Activated CD8-positive, alpha-beta T cell treated with anti-CD3 and anti-CD28 coated beads for 36 hours (primary cell): ENCODE results near the gene C5orf52. TPM values are rescaled to one million over a fixed set of nuclear protein-coding genes. Genes with fewer than 3 reads are reported as not detected.
"Not testable (repeated sequence)": the region's sequence is repeated elsewhere in the genome, so short reads cannot be mapped to it uniquely, and the experiment has no call there.

Experiments used
- ATAC-seq: fragments of 200-7000 bp; cut with Tn5 transposase; one replicate; pipeline ENCODE4 v1.10.0; 2021; ENCODE audit warnings: mild to moderate bottlenecking, moderate library complexity
- CTCF ChIA-PET: fragments of 350-600 bp; sonication (Branson Sonifier 250); formaldehyde crosslinking; loops from one replicate; lab custom pipeline; 2021; ENCODE audit warnings: antibody characterized with exemption; lab: Charles Lee
- POLR2A ChIA-PET: fragments of 350-600 bp; sonication (Branson Sonifier 250); formaldehyde crosslinking; loops from one replicate; lab custom pipeline; 2021; ENCODE audit warnings: antibody characterized with exemption; lab: Charles Lee
- DNase-seq: peaks from one replicate; pipeline ENCODE4 v3.0.0-alpha.2; 2020
- H3K27ac Mint-ChIP-seq: one replicate; pipeline ENCODE4 v1.8.0; 2021; ENCODE audit warnings: mild to moderate bottlenecking, mixed read lengths
- H3K27me3 Mint-ChIP-seq: one replicate; pipeline ENCODE4 v1.8.0; 2021; ENCODE audit warnings: mixed read lengths
- H3K36me3 Mint-ChIP-seq: one replicate; pipeline ENCODE4 v1.8.0; 2021; ENCODE audit warnings: low read depth, mixed read lengths
- H3K4me1 Mint-ChIP-seq: one replicate; pipeline ENCODE4 v1.8.0; 2021; ENCODE audit warnings: low read depth, mixed read lengths
- H3K4me3 Mint-ChIP-seq: one replicate; pipeline ENCODE4 v1.8.0; 2021; ENCODE audit warnings: mild to moderate bottlenecking, moderate library complexity, mixed read lengths
- H3K9me3 Mint-ChIP-seq: one replicate; pipeline ENCODE4 v1.8.0; 2021; ENCODE audit warnings: mixed read lengths
- intact Hi-C: fragments of 100-400 bp; cut with micrococcal nuclease; formaldehyde crosslinking; loops from one replicate; pipeline ENCODE4 v1.10.0; 2022
- total RNA-seq, 2 experiments: library from RNA; stranded (reverse); gene quantifications; one replicate each; pipeline ENCODE4 v1.2.3, GENCODE V29; 2021
- TF ChIP-seq, protein P1 (sequence below): fragments of 200-600 bp; IDR thresholded peaks from one replicate; pipeline ENCODE4 v1.8.0; 2022; ENCODE audit warnings: antibody characterized with exemption, mild to moderate bottlenecking

C5orf52 gene
- total RNA-seq, 2 experiments from 2014 or later, result not detected

- no peaks in the 10 kb centered on the region for H3K4me1 Mint-ChIP-seq
- no peaks in the 10 kb centered on the region for H3K27me3 Mint-ChIP-seq
- DNase-seq, result no peak
- TF ChIP-seq, protein P1, sequence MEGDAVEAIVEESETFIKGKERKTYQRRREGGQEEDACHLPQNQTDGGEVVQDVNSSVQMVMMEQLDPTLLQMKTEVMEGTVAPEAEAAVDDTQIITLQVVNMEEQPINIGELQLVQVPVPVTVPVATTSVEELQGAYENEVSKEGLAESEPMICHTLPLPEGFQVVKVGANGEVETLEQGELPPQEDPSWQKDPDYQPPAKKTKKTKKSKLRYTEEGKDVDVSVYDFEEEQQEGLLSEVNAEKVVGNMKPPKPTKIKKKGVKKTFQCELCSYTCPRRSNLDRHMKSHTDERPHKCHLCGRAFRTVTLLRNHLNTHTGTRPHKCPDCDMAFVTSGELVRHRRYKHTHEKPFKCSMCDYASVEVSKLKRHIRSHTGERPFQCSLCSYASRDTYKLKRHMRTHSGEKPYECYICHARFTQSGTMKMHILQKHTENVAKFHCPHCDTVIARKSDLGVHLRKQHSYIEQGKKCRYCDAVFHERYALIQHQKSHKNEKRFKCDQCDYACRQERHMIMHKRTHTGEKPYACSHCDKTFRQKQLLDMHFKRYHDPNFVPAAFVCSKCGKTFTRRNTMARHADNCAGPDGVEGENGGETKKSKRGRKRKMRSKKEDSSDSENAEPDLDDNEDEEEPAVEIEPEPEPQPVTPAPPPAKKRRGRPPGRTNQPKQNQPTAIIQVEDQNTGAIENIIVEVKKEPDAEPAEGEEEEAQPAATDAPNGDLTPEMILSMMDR, result no peak
- intact Hi-C loops, result no loop called here
- POLR2A ChIA-PET, result no interaction called here
- ATAC-seq, result no peak
- no peaks in the 10 kb centered on the region for H3K36me3 Mint-ChIP-seq
- H3K27ac Mint-ChIP-seq, result no peak overlapping the region
- no peaks in the 10 kb centered on the region for H3K9me3 Mint-ChIP-seq
- H3K4me3 Mint-ChIP-seq, result no peak overlapping the region
- CTCF ChIA-PET, result no interaction called here
Measured at GRCh38 chr5:157680239-157680638, 8.9 kb downstream of the C5orf52 start.

DNA sequence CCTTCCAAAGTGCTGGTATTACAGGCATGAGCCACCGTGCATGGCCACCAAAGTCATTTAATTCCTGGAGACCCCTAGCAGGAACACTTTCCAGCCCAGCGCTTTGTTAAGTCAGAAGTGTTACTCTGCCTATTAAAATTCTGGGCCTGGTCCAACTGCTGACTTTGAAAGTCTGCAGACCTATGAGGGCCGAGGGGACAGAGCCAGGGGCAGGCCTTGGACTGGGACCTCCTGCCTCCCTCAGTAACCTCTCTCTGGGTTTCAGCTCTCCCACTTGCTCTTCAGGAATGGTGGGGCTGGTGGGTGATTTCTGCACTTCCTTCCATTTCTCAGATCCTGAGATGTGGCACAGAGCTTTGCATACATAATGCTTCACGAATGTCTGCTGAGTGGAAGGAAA is 9.7 kb downstream of the C5orf52 start:
- no peaks in the 10 kb centered on the region for H3K9me3 Mint-ChIP-seq
- CTCF ChIA-PET, result interaction anchor here (0.5 kb wide), 1 partner anchor 249 kb away, joined by 3 read pairs; no protein-coding TSS in a partner anchor
- intact Hi-C loops, result no loop called here
- TF ChIP-seq, protein P1, result no peak
- no peak overlapping the region for H3K27ac Mint-ChIP-seq
- no peaks in the 10 kb centered on the region for H3K36me3 Mint-ChIP-seq
- no peak for DNase-seq
- POLR2A ChIA-PET, result no interaction called here
- H3K4me1 Mint-ChIP-seq, result no peaks in the 10 kb centered on the region
- no peak for ATAC-seq
- no peaks in the 10 kb centered on the region for H3K27me3 Mint-ChIP-seq
- no peak overlapping the region for H3K4me3 Mint-ChIP-seq

DNA sequence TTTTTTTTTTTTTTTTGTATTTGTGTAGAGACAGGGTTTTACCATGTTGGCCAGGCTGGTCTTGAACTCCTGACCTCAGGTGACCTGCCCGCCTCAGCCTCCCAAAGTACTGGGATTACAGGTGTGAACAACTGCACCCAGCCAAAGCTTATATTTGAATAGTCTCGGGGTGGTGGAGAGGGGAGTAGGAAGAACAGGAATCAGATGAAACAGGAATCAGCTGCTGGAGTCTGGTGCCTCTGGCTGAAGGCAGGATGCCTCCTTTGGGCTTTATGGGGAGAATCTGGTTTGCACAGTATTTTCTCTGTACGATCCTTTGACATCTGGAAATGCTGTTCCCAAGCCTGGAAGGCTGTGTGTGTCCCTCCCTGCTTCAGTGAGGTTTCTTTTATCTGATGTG is 10.9 kb downstream of the C5orf52 start:
- H3K4me3 Mint-ChIP-seq, result no peak overlapping the region
- H3K36me3 Mint-ChIP-seq, result no peaks in the 10 kb centered on the region
- no peak for DNase-seq
- H3K4me1 Mint-ChIP-seq, result no peaks in the 10 kb centered on the region
- POLR2A ChIA-PET, result no interaction called here
- no peak for ATAC-seq
- H3K27me3 Mint-ChIP-seq, result no peaks in the 10 kb centered on the region
- TF ChIP-seq, protein P1, result no peak
- H3K27ac Mint-ChIP-seq, result no peak overlapping the region
- intact Hi-C loops, result no loop called here
- no peaks in the 10 kb centered on the region for H3K9me3 Mint-ChIP-seq
- CTCF ChIA-PET, result interaction anchor here (1.1 to 1.2 kb wide), 2 partner anchors 12 to 31 kb away, joined by 3 read pairs; no protein-coding TSS in a partner anchor

GRCh38 chr5:157686276-157687197 is 15.2 kb downstream of the C5orf52 start:
- H3K4me1 Mint-ChIP-seq, POLR2A ChIA-PET, ATAC-seq, H3K4me3 Mint-ChIP-seq, H3K9me3 Mint-ChIP-seq, H3K27me3 Mint-ChIP-seq, H3K27ac Mint-ChIP-seq, H3K36me3 Mint-ChIP-seq, CTCF ChIA-PET, intact Hi-C loops, DNase-seq: not testable (repeated sequence)

DNA sequence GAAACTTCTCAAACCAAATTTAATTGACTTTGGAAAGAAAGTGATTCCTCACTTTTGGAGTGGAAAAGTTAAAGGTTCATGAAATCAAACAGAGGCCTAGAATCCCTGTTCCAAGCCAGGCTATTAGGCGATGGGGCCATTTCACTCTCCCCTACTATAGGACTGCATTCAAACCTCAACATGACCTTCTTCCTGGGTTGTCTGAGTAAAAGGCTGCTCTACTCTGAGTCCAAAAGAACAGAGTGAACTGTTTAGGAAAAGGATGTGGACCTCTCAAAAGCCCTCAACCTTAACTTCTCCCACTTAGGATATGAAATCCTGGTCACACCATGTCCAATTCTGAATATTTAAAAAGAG is 15.8 kb downstream of the C5orf52 start:
- CTCF ChIA-PET, result no interaction called here
- no peak overlapping the region for H3K4me3 Mint-ChIP-seq
- no peak for ATAC-seq
- intact Hi-C loops, result no loop called here
- H3K4me1 Mint-ChIP-seq, result no peaks in the 10 kb centered on the region
- H3K27ac Mint-ChIP-seq, result no peak overlapping the region
- no peak for DNase-seq
- TF ChIP-seq, protein P1, result no peak
- no peaks in the 10 kb centered on the region for H3K27me3 Mint-ChIP-seq
- H3K9me3 Mint-ChIP-seq, result no peaks in the 10 kb centered on the region
- no peaks in the 10 kb centered on the region for H3K36me3 Mint-ChIP-seq
- POLR2A ChIA-PET, result no interaction called here
